GM12891 (cell line): ENCODE results near the gene PAQR8.
"Not testable (repeated sequence)": the region's sequence is repeated elsewhere in the genome, so short reads cannot be mapped to it uniquely, and the experiment has no call there.

ENCODE experiments used
- DNase-seq: peaks from one replicate; pipeline ENCODE4 v3.0.0; 2011; ENCODE audit warnings: low spot score; ENCODE audit not compliant: insufficient read length
- FAIRE-seq: peaks from 2 replicates; lab custom pipeline; 2011; peaks lifted over from hg19 to GRCh38; lab: Jason Lieb, UNC
- PAX5 ChIP-seq: IDR thresholded peaks from 2 replicates; pipeline ENCODE4 v1.6.1; 2011; ENCODE audit warnings: low read length, moderate library complexity, mild to moderate bottlenecking; ENCODE audit not compliant: insufficient read depth, severe bottlenecking
- POLR2A ChIP-seq: IDR thresholded peaks from 2 replicates; pipeline ENCODE4 v1.6.1; 2011; ENCODE audit warnings: low read depth, low read length, control low read depth
- POLR2AphosphoS5 ChIP-seq: IDR thresholded peaks from 2 replicates; pipeline ENCODE4 v1.6.1; 2011; ENCODE audit warnings: low read depth, low read length, control low read depth
- POU2F2 ChIP-seq: IDR thresholded peaks from 2 replicates; pipeline ENCODE4 v1.6.1; 2011; ENCODE audit warnings: low read depth, mild to moderate bottlenecking, control low read depth, low read length, moderate library complexity
- SPI1 ChIP-seq: IDR thresholded peaks from 2 replicates; pipeline ENCODE4 v1.6.1; 2011; ENCODE audit warnings: low read depth, low read length, control low read depth
- TAF1 ChIP-seq: IDR thresholded peaks from 2 replicates; pipeline ENCODE4 v1.6.1; 2011; ENCODE audit warnings: low read depth, low read length, control low read depth

Gene PAQR8

GRCh38 chr6:52373151-52373690, 11.3 kb downstream of the PAQR8 start:
- FAIRE-seq: no peak
- TF ChIP-seq TAF1: no peak
- no peak for TF ChIP-seq POLR2AphosphoS5
- TF ChIP-seq PAX5: no peak
- no peak for TF ChIP-seq SPI1
- no peak for TF ChIP-seq POLR2A

GRCh38 chr6:52374247-52374646, 12.3 kb downstream of the PAQR8 start:
- no peak for DNase-seq
- FAIRE-seq: no peak
- TF ChIP-seq POLR2AphosphoS5 (no peak), POLR2A (no peak), PAX5 (no peak), SPI1 (no peak), POU2F2 (no peak), TAF1 (no peak)

More at GRCh38 chr6:52373151-52373690, 11.3 kb downstream of the PAQR8 start:
- no peak for DNase-seq

GRCh38 chr6:52375780-52376556, 14.0 kb downstream of the PAQR8 start:
- peak; percentile 71 for FAIRE-seq
- no peak for DNase-seq
- TF ChIP-seq POLR2AphosphoS5: no peak
- TF ChIP-seq SPI1: peak; percentile 71
- no peak for TF ChIP-seq TAF1

DNA sequence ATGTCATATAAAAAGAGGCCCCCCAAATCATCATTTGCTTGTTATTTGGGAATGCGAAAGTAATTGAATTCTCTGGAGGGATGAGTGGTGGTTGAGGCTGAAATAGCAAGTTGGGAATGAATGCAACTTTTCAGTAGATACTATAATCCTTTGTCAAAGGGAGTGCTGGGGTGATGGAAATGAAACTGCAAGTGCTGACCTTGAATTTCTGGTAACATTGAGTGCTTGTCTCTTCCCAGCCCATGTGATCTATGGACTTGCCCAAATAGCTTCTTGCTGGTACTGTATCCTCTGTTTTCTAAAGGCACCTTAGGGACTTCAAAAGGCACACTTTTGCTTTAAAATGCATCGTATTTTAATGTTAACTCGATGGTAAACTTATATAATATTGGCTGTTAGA, 14.8 kb downstream of the PAQR8 start:
- TF ChIP-seq POLR2AphosphoS5 (no peak), TAF1 (no peak), POU2F2 (no peak), POLR2A (no peak), SPI1 (no peak), PAX5 (no peak)
- no peak for DNase-seq
- no peak for FAIRE-seq

DNA sequence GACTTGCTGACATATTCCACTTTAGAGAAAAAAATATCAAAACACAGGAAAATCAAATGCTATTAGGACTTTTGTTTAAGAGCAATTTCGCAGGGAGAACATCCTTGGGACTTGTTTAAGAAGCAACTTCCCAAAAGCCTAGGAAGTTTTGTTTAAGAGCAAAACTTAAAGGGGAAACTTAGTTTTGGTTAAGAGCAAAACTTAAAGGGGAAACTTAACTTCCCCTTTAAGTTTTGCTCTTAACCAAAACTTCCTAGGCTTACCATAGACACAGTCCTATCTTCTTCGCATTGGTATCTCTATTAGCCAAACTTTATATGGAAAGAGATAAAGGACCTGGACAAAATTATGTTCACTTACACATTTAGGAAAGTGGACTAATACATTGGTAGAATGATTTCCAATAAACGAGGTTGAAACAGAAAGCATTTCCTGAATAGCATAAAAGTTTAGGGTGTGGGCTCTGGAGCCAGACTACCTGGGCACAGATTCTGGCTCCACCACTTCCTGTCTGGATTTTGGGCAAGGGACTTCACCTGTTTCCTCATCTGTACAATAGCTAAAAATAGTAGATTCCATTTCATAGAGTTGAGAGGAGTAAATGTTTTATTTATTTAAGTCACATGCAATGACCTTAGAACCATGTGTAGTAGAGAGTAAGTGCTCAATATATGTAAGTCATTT, 15.7 kb downstream of the PAQR8 start:
- no peak for DNase-seq
- TF ChIP-seq POU2F2 (no peak), PAX5 (no peak), TAF1 (no peak), POLR2A (no peak), POLR2AphosphoS5 (no peak), SPI1 (no peak)
- FAIRE-seq: peak; percentile 5

DNA sequence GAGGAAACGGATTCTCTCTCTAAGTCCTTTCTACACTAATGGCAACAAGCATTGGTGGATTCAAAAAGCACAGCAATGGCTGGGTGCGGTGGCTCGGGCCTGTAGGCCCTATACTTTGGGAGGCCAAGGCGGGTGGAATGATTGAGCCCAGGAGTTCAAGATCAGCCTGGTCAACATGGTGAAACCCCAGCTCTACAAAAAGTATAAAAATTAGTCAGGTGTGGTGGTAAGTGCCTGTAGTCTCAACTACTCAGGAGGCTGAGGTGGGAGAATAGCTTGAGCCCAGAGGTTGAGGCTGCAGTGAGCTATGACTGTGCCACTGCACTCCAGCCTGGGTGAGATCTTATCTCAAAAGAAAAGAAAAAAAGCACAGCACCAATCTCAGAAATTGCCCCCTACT, 19.3 kb downstream of the PAQR8 start:
- DNase-seq (no peak), FAIRE-seq (no peak)
- no peak for TF ChIP-seq PAX5
- TF ChIP-seq SPI1: no peak
- no peak for TF ChIP-seq POU2F2
- TF ChIP-seq TAF1: no peak
- TF ChIP-seq POLR2A: no peak

DNA sequence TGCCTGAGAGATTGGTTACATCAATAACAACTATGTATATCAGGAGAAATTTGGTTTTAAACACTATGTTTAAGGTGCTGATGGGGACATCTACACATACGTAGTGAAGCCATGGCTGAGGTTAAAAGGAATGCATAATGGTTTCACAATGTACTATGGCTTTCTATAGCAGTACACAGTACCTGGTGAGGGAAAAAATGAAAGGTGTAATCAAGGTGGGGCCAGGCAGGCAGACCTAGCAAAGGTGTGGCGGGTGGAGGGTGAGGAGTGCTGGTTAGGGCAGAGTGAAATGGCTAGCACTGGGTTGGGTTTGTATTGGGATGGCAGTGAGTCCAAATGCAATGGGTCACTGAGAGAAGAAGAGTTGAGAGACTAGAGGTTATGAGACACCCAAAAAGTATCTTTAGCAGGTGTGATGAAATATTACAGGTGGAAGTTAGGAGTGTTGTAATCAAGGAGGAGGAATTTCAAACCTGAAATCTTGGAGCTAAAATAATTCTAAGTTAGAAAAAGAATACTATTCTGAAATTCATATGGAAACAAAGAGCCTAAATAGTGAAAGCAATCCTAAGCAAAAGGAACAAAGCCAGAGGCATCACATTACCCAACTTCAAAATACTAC, 22.3 kb downstream of the PAQR8 start:
- TF ChIP-seq POLR2AphosphoS5: no peak
- no peak for TF ChIP-seq SPI1
- no peak for TF ChIP-seq POLR2A
- TF ChIP-seq POU2F2: no peak
- no peak for TF ChIP-seq PAX5
- TF ChIP-seq TAF1: no peak
- DNase-seq: no peak
- FAIRE-seq: peak; percentile 85

DNA sequence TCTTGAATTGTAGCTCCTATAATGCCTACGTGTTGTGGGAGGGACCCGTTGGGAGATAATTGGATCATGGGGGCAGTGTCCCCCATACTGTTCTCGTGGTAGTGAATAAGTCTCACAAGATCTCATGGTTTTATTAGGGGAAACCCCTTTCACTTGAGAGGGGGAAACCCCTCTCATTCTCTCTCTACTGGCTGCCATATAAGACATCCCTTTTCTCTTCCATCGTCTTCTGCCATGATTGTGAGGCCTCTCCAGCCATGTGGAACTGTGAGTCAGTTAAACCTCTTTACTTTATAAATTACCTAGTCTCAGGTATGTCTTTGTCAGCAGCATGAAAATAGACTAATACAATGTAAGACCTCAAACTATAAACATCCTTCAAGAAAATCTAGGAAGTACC, 23.1 kb downstream of the PAQR8 start:
- no peak for TF ChIP-seq SPI1
- TF ChIP-seq POLR2AphosphoS5: no peak
- no peak for TF ChIP-seq PAX5
- TF ChIP-seq TAF1: no peak
- TF ChIP-seq POLR2A: no peak
- TF ChIP-seq POU2F2: no peak
- no peak for DNase-seq
- FAIRE-seq: no peak

DNA sequence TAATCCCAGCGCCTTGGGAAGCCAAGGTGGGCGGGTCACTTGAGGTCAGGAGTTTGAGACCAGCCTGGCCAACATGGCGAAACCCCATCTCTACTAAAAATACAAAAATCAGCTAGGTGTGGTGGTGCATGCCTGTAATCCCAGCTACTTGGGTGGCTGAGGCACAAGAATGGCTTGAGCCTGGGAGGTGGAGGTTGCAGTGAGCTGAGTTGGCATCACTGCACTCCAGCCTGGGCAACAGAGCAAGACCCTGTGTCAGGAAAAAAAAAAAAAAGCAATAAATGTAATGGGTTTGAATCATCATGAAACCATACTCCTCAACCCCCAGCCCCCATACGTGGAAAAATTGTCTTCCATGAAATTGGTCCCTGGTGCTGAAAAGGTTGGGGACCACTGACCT, 26.2 kb downstream of the PAQR8 start:
- FAIRE-seq, DNase-seq: not testable (repeated sequence)

DNA sequence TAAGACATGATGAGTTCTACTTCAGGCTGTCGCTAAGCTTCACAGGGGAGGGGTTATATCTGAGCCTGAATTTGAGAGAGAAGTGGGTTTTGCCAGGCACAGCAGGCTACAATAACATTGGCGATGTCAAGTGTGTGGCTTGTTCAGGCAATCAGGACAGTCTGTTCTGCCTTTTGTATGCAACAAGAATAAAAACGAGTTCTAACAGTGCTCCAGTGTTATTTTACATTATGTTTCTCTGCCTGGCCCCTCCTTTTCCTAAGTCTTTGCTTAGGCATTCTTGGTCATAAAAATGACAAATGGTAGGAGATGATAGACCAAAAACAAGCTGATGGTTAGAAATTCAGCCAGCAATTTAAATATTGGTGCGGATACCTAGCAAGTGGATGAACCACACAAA, 26.8 kb downstream of the PAQR8 start:
- FAIRE-seq (no peak), DNase-seq (no peak)
- TF ChIP-seq SPI1 (no peak), TAF1 (no peak), POLR2AphosphoS5 (no peak), POU2F2 (no peak), POLR2A (no peak), PAX5 (no peak)
